Kidney epithelial cell (primary cell): ENCODE results near the gene ANXA8. TPM values are rescaled to one million over a fixed set of nuclear protein-coding genes. Genes with fewer than 3 reads are reported as not detected.
A peak's percentile ranks its signal among the peaks of the same experiment; 100 is the strongest.
"Not testable (repeated sequence)": the region's sequence is repeated elsewhere in the genome, so short reads cannot be mapped to it uniquely, and the experiment has no call there.

Experiments
- DNase-seq: peaks from one replicate; pipeline ENCODE4 v3.0.0-alpha.2; 2010; ENCODE audit warnings: low read depth
- H3K27me3 ChIP-seq: 2 replicates; pipeline ENCODE4 v1.6.0; 2011; ENCODE audit warnings: low read length; ENCODE audit not compliant: control insufficient read depth, insufficient read depth
- H3K36me3 ChIP-seq: 2 replicates; pipeline ENCODE4 v1.5.1; 2011; ENCODE audit warnings: low read length; ENCODE audit not compliant: control insufficient read depth, insufficient read depth
- H3K4me3 ChIP-seq: 2 replicates; pipeline ENCODE4 v1.5.1; 2011; ENCODE audit warnings: low read depth, mild to moderate bottlenecking, control low read depth, low read length
- total RNA-seq: library from RNA; depleted of rRNA; stranded (reverse); fragments of >200 nt; gene quantifications from 2 replicates; pipeline ENCODE4 v1.2.3, GENCODE V29; 2015

ANXA8 gene, protein sequence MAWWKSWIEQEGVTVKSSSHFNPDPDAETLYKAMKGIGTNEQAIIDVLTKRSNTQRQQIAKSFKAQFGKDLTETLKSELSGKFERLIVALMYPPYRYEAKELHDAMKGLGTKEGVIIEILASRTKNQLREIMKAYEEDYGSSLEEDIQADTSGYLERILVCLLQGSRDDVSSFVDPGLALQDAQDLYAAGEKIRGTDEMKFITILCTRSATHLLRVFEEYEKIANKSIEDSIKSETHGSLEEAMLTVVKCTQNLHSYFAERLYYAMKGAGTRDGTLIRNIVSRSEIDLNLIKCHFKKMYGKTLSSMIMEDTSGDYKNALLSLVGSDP
- 2.6 and 4.6 TPM in 2 replicates for total RNA-seq

DNA sequence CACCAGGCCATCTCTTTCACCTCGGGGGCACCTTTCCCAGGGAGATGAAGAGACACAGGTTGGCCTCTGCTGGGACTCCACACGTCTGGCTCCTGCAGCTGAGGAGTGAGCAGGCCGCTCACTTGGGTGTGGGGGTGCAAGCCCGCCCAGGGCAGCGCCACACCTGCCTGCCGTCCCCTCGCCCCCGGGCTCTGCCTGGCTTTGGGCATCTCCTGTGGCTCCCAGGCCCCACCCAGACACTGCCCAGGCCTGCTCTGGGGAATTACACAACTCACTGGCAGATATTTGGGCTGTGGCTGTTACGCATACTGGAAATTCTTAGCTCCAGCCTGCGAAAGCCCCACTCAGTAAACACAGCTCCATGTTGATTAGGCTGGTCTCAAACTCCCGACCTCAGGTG lies at the start of gene ANXA8:
Gene ANXA8, minus strand, starts transcription at position 193 of the 400 bp plus-strand sequence. Its CDS starts 182 bp downstream, at position 11.
- not testable (repeated sequence) for H3K27me3 ChIP-seq, H3K4me3 ChIP-seq, DNase-seq, H3K36me3 ChIP-seq

- not testable (repeated sequence) for H3K27me3 ChIP-seq
Measured at GRCh38 chr10:47523475-47523874, 39.6 kb upstream of the ANXA8 start, which contains the start of gene AGAP9. TSS of gene AGAP9 (minus strand) at chr10:47523638. CDS start at chr10:47523526, 112 bp downstream.

DNA sequence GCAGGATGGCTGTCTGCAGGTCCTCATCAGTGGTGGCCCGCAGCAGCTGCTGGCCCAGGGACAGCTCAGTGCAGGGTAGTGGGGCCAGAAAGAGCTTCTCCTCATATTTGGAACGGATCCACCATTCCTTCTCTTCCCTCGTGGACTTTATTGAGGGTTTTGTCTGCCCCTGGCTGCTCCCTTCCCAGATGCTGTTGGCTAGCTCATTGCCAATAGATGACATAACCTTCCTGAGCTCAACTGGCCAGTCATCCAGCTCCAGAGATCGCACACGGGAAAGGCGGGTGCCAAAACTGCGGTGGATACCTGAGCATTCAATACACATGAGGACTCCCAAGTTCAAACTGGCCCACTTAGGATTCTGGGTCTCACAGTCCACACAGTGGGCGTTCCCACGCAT lies 18.4 kb upstream of the ANXA8 start:
- not testable (repeated sequence) for H3K4me3 ChIP-seq, H3K27me3 ChIP-seq, H3K36me3 ChIP-seq, DNase-seq

More at GRCh38 chr10:47523475-47523874, 39.6 kb upstream of the ANXA8 start, which contains the start of gene AGAP9:
- H3K36me3 ChIP-seq, H3K4me3 ChIP-seq, DNase-seq: not testable (repeated sequence)

- H3K27me3 ChIP-seq, H3K4me3 ChIP-seq, H3K36me3 ChIP-seq, DNase-seq: not testable (repeated sequence)
Measured at GRCh38 chr10:47494226-47494625, 10.3 kb upstream of the ANXA8 start.

DNA sequence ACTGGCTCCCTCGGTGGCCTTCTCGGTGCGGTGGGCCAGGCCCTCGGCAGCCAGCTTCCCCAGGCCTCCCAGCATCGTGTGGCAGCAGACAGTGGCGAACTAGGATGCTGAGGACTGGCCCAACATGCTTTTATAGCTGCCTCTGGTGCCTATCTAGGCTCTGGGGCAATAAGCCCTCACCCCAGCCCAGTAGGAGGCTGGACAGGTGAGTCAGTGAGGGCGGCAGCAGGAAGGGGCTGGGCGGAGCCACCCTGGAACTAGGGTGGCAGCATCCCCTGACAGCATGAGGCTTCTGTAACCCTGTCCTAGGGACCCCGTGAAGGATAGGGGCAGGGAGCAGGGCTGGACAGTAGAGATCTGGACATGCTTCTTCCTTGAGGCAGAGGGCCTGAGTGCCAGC lies 7.7 kb upstream of the ANXA8 start, which contains the start of gene FAM25G:
Gene FAM25G, minus strand, starts transcription at position 101 of the 400 bp plus-strand sequence. Its CDS starts 26 bp downstream, at position 75.
- H3K36me3 ChIP-seq, H3K4me3 ChIP-seq, H3K27me3 ChIP-seq, DNase-seq: not testable (repeated sequence)

DNA sequence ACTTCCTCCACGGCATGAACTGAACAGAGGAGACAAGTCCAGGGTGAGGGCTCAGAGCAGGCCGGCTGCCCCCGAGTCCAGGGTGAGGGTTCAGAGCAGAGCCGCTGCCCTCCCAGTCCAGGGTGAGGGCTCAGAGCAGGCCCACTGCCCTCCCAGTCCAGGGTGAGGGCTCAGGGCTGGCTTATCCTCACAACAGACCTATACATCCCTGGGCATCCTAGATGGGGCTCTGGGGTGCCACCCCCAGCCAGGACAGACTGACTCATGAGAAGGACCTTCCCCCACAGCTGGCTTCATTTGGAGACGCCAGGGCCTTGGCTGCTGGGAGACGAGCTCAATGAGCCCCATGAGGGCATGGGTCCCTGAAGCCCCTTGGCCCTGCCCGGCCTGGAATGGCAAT lies 5.7 kb upstream of the ANXA8 start:
- not testable (repeated sequence) for H3K27me3 ChIP-seq, H3K36me3 ChIP-seq, DNase-seq, H3K4me3 ChIP-seq

DNA sequence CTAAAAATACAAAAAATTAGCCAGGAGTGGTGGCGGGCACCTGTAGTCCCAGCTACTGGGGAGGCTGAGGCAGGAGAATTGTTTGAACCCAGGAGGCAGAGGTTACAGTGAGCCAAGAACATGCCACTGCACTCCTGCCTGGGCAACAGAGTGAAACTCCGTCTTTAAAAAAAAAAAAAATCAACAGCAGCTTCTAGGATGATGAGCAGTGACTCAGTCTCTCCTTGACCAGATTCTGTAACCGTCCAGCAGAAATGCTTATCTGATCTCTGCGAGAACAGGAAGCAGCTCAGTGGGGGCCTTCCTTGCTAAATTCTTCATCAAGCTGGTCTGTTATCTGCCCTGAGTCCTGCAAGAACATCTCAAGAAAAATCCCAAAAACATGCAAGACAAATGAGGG lies 2.0 kb upstream of the ANXA8 start:
- H3K4me3 ChIP-seq, H3K27me3 ChIP-seq, H3K36me3 ChIP-seq: not testable (repeated sequence)
- DNase-seq = peak; percentile 0

DNA sequence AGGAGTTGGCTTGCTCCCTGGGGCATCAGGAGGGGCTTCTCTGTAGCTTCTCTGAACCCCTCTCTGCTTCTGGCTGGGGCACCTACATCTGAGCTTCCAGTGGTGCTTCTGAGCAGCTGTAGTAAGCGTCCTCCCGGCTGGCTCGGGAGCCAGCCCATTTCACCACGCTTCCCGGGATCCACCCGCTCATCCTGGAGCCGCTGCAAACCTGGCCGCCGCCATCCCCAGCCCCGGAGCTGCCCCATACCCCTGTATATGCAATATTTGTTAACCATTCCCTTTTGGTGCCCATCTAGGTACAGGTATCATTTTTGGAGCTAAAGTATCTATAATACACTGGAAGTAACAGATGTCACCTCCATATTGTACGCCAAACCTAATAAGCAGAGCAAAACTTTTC lies 871 bp upstream of the ANXA8 start:
- H3K36me3 ChIP-seq, H3K27me3 ChIP-seq, H3K4me3 ChIP-seq, DNase-seq: not testable (repeated sequence)

DNA sequence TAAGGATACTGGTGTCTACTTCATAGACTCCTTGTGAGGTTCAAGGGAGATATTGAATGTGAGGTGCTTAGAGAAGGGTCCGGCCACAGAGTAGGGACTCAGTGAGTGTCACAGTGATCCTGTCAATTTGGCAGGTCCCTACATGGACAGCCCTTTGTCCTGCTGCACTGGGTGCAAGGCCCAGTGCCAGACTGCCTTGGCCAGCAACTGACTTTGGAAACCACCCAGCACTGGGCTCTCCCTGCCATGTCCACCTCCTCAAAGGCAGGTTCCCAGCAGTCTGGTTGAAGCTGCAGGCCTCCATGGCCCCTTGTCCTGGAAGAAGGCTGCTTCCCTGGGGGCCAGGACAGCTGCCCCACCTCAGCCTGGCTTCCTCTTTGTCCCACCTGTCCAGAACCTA lies 1.5 kb downstream of the ANXA8 start:
- H3K4me3 ChIP-seq, DNase-seq, H3K36me3 ChIP-seq, H3K27me3 ChIP-seq: not testable (repeated sequence)

- not testable (repeated sequence) for DNase-seq, H3K27me3 ChIP-seq, H3K4me3 ChIP-seq, H3K36me3 ChIP-seq
Measured at GRCh38 chr10:47481768-47482181, 2.1 kb downstream of the ANXA8 start.

- H3K27me3 ChIP-seq, H3K4me3 ChIP-seq, H3K36me3 ChIP-seq: not testable (repeated sequence)
- peak; percentile 43 for DNase-seq
Measured at GRCh38 chr10:47481182-47481766, 2.6 kb downstream of the ANXA8 start.

GRCh38 chr10:47480133-47480532 lies 3.8 kb downstream of the ANXA8 start:
- not testable (repeated sequence) for H3K27me3 ChIP-seq, DNase-seq, H3K4me3 ChIP-seq, H3K36me3 ChIP-seq

GRCh38 chr10:47478114-47478513 lies 5.8 kb downstream of the ANXA8 start:
- H3K27me3 ChIP-seq, H3K36me3 ChIP-seq, H3K4me3 ChIP-seq, DNase-seq: not testable (repeated sequence)

DNA sequence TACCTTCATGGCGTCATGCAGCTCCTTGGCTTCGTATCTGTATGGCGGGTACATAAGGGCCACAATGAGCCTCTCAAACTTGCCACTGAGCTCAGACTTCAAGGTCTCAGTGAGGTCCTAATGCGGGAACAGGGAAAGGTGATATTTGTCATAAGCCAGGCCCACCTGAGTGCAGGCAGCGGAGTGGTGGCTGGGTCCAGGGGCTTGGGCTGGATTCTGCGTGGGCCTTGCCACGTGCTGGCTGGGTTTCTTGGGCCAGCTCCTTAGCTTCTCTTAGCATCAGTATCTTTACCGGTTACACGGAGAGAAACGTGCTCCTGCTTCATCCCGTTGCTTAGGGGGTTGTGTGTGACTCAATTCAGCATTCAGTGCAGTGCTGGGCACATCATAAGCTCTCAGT lies 6.8 kb downstream of the ANXA8 start:
- not testable (repeated sequence) for DNase-seq, H3K4me3 ChIP-seq, H3K27me3 ChIP-seq, H3K36me3 ChIP-seq

GRCh38 chr10:47475101-47475500 lies 8.8 kb downstream of the ANXA8 start:
- not testable (repeated sequence) for H3K4me3 ChIP-seq, H3K27me3 ChIP-seq, H3K36me3 ChIP-seq, DNase-seq
